Liver (tissue), 3 donors: Measurements from ENCODE around the gene GAB2.

Experiments used
- ATF3 ChIP-seq: IDR thresholded peaks from 2 replicates; pipeline ENCODE4 v1.6.1; 2016; ENCODE audit warnings: antibody characterized with exemption
- CTCF ChIP-seq: fragments of 150-350 bp; IDR thresholded peaks from 2 replicates; pipeline ENCODE4 v1.5.1; 2017; ENCODE audit warnings: improper control_type of control experiment, low read depth, low read length; ENCODE audit not compliant: missing input control
- EGR1 ChIP-seq, 2 donors: IDR thresholded peaks; 2 replicates each; pipeline ENCODE4 v1.6.1; 2016 to 2018; ENCODE audit warnings: antibody characterized with exemption in 2 of 2, low read depth in 2 of 2
- GABPA ChIP-seq, 2 donors: IDR thresholded peaks in 1 of 2; conservative IDR thresholded peaks in 1 of 2; 2 replicates each; pipeline ENCODE4 v1.6.1; 2016; ENCODE audit warnings: antibody characterized with exemption in 2 of 2, mild to moderate bottlenecking in 1 of 2, moderate library complexity in 1 of 2
- MAX ChIP-seq: IDR thresholded peaks from 2 replicates; pipeline ENCODE4 v1.6.1; 2016; ENCODE audit warnings: antibody characterized with exemption
- RAD21 ChIP-seq, 2 donors: IDR thresholded peaks; 2 replicates each; pipeline ENCODE4 v1.6.1; 2016; ENCODE audit warnings: antibody characterized with exemption in 2 of 2, mild to moderate bottlenecking in 2 of 2
- REST ChIP-seq: IDR thresholded peaks from 2 replicates; pipeline ENCODE4 v1.6.1; 2016; ENCODE audit warnings: antibody characterized with exemption, mild to moderate bottlenecking
- RXRA ChIP-seq, 2 donors: IDR thresholded peaks; 2 replicates each; pipeline ENCODE4 v1.6.1; 2017 to 2018; ENCODE audit warnings: antibody characterized with exemption in 2 of 2, mild to moderate bottlenecking in 1 of 2
- SP1 ChIP-seq: IDR thresholded peaks from 2 replicates; pipeline ENCODE4 v1.6.1; 2018; ENCODE audit warnings: antibody characterized with exemption, mild to moderate bottlenecking
- TAF1 ChIP-seq: conservative IDR thresholded peaks from 2 replicates; pipeline ENCODE4 v1.6.1; 2016; ENCODE audit warnings: antibody characterized with exemption, mild to moderate bottlenecking
- donor health status: healthy.
- donor health status: healthy.

GRCh38 chr11:78200553-78200952 lies 217.1 kb downstream of the GAB2 start:
- TF ChIP-seq MAX: no peak
- TF ChIP-seq CTCF: no peak
- TF ChIP-seq ATF3: no peak
- no peak for TF ChIP-seq EGR1 (IDR thresholded peaks at IDR 0.05; ENCODE audit: low read depth in 2 of 2)
- TF ChIP-seq RXRA (IDR thresholded peaks at IDR 0.05): no peak
- TF ChIP-seq SP1: no peak
- TF ChIP-seq GABPA (IDR thresholded peaks at IDR 0.05 in 1 of 2, conservative IDR thresholded peaks at IDR 0.05 in 1 of 2): no peak
- no peak for TF ChIP-seq RAD21 (IDR thresholded peaks at IDR 0.05)
- no peak for TF ChIP-seq TAF1
- no peak for TF ChIP-seq REST
